ENCODE results near the gene KRTAP9-4.
"Not testable (repeated sequence)": the region's sequence is repeated elsewhere in the genome, so short reads cannot be mapped to it uniquely, and the experiment has no call there.

The KRTAP9-4 gene

GRCh38 chr17:41265078-41265477, 15.6 kb downstream of the KRTAP9-4 start, which contains the start of gene KRTAP9-6:
Gene KRTAP9-6 (plus strand): TSS chr17:41265378. CDS start chr17:41265378, 0 bp downstream.
- no peak for DNase-seq

DNA sequence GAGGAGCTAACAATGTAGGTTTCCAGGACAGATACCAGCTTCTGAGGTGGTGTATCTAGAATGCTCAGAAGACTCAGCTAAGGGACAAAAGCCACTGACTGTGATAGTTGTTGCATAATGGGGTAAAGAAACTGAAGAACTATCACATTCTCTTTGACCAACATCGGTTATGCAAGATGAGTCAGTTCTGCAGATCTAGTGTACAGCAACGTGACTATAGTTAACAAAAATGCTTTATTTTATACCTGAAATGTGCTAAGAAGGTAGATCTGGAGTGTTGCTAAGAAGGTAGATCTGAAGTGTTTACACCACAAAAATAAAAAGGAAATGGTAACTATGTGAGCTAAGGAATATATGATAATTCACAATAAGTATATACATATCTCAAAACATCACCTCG, 18.2 kb downstream of the KRTAP9-4 start:
- no peak for DNase-seq

GRCh38 chr17:41271323-41271722, 21.8 kb downstream of the KRTAP9-4 start:
- DNase-seq = not testable (repeated sequence)

GRCh38 chr17:41271858-41272257, 22.4 kb downstream of the KRTAP9-4 start:
- no peak for DNase-seq

DNA sequence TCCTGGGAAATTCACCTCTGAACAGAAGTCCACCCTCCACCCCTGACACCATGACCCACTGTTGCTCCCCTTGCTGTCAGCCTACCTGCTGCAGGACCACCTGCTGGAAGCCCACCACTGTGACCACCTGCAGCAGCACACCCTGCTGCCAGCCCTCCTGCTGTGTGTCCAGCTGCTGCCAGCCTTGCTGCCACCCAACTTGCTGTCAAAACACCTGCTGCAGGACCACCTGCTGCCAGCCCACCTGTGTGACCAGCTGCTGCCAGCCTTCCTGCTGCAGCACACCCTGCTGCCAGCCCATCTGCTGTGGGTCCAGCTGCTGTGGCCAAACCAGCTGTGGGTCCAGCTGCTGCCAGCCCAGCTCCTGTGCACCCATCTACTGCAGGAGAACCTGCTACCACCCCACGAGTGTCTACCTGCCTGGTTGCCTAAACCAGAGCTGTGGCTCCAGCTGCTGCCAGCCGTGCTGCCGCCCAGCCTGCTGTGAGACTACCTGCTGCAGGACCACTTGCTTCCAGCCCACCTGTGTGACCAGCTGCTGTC, 26.2 kb downstream of the KRTAP9-4 start, which contains the start of gene KRTAP9-7:
Gene KRTAP9-7, plus strand, starts transcription at position 51 of the 543 bp plus-strand sequence. Its CDS starts 0 bp downstream, at position 51.
- DNase-seq = not testable (repeated sequence)

DNA sequence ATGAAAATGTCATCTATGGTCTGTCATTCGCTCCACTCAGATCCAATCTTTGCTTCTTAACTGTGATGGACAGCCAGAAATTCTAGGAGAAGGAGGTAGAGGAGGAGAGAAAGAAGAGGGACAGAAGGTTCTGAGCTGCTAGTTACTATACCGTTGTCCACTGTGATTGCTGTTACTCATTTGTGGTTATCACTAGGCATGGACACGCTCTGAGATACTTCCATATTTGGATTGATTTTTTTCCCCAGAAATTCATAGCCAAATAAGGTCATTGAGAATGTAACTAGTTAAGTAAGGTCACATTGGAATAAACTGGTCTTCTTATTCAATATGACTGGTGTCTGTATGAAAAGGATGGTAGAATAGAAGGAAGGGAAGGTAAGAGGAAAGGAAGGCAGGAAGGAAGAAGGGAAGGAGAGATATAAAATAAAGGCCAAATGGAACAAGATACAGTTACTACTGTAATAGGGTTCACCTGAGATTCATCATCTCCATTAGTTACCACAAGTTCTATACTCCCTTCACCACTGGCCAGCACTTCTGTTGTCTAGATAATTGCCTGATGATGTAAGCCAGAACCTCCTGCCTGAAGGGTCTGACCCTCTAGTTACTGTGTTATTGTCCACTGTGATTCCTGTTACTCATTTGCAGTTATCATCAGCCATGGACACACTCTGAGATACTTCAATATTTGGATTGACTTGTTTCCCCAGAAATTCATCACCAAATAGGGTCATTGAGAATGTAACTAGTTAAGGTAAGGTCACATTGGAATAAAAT, 28.9 kb downstream of the KRTAP9-4 start:
- no peak for DNase-seq

GRCh38 chr17:41284043-41284442, 34.6 kb downstream of the KRTAP9-4 start:
- DNase-seq = no peak

DNA sequence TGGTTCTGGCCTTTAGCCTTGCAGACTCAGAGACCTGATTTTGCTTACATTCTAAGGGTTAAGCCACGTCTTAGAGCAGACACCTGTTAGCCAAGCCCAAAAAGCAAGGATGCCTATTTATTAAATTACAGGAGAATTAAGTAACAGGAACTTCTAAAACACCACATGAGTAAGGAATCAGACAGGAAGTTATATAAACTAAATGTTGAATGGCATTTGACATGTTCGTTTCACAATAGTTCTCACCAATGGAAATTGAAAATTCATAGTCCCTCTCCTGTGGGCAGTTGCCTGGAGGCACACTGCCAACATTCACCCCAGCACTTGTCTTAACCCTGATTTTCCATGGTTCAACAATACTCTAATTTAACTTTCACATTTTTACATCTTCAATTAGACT, 35.1 kb downstream of the KRTAP9-4 start:
- no peak for DNase-seq

- no peak for DNase-seq
These were observed 37.6 kb downstream of the KRTAP9-4 start for GRCh38 chr17:41287050-41287449.

GRCh38 chr17:41294016-41294415, 44.5 kb downstream of the KRTAP9-4 start:
- DNase-seq = no peak

DNA sequence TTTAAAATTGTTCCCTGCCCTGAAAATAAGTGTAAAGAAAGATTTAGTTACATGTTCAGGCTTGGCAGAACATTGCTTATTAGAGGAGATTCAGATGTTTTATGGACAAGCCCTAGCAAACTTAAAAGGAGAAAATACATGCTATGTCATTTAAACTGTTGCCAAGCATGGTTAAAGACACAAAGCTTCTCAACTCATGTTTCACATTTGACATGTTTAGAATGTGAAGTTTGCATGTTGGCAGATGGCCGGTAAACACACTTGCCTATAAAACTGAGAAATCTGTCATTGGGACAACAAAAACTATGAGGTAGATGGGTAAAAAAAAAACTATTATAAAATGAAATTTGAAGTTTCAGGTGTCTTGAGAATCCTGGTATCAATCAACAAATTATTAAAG, 47.4 kb downstream of the KRTAP9-4 start:
- no peak for DNase-seq

DNA sequence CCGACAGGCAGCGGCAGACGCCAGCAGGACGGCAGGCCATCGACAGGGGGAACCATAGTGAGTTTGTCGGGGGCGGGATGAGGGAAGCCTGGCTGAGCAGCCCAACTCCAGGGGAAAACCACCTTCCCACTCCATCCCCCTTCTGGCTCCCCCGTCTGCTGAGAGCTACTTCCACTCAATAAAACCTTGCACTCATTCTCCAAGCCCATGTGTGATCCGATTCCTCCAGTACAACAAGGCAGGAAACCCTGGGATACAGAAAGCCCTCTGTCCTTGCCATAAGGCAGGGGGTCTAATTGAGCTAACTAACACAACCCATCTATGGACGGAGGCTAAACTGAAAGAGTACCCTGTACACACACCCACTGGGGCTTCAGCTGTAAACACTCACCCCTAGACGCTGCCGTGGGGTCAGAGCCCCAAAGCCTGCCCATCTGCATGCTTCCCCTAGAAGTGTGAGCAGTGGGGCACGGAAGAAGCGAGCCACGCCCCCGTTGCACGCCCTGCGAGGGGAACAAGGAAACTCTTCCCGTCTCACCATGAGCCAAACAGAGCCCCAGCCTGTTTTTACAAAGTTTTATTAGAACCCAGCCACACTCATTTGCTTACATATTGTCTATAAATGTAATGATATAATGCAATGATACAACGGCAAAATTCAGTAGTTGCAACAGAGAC, 49.1 kb downstream of the KRTAP9-4 start:
- DNase-seq = no peak
